ENCODE results near the gene CCL4L2.
"Not testable (repeated sequence)": the region's sequence is repeated elsewhere in the genome, so short reads cannot be mapped to it uniquely, and the experiment has no call there.

The CCL4L2 gene

DNA sequence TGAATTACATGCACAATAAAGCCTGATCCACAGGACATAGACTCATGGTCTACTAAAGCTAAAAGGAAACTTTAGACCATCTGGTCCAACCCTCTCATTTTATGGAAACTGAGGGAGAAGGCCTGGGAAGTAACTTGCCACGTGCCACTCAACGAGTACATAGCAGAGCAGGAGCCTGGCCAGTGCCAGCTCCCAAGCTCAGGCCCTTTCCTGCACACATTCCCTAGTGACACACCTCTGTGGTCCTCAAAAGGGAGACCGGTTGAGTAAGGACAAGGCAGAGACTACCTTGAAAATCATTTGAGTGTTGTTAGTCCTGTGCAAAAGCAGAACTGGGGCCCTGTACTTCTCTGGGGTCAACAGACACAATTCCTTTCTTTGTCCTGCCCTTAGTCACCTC lies 2.8 kb downstream of the CCL4L2 start:
- Histone ChIP-seq H3K9me3 (ENCODE audit: control insufficient read depth, insufficient read depth, low read length) (no peaks in the 10 kb centered on the region), H3K9me2 (replicated peaks; ENCODE audit: control insufficient read depth, low read length) (no peaks in the 10 kb centered on the region), H4K20me1 (ENCODE audit: control insufficient read depth, insufficient read depth, low read depth, low read length) (no peaks in the 10 kb centered on the region), H3K4me3 (ENCODE audit: low read length) (no peak overlapping the region), H3K27ac (ENCODE audit: low read depth, low read length) (no peak overlapping the region), H3F3A (ENCODE audit: control insufficient read depth, insufficient read depth) (no peaks in the 10 kb centered on the region), H3K36me3 (ENCODE audit: control insufficient read depth, low read length) (no peaks in the 10 kb centered on the region), H3K27me3 (ENCODE audit: control insufficient read depth, low read length) (no peaks in the 10 kb centered on the region; the same call in 1 of the 2 replicates), H3K4me1 (ENCODE audit: control insufficient read depth, low read length) (peaks cover 31% of the 10 kb centered on the region), H3K79me2 (ENCODE audit: control insufficient read depth, low read length) (no peaks in the 10 kb centered on the region), H3K4me2 (ENCODE audit: low read length) (no peak overlapping the region)
- no peak for TF ChIP-seq EZH2phosphoT487 (IDR thresholded peaks at IDR 0.05; ENCODE audit: borderline replicate concordance, low read length)
- TF ChIP-seq, protein P1, sequence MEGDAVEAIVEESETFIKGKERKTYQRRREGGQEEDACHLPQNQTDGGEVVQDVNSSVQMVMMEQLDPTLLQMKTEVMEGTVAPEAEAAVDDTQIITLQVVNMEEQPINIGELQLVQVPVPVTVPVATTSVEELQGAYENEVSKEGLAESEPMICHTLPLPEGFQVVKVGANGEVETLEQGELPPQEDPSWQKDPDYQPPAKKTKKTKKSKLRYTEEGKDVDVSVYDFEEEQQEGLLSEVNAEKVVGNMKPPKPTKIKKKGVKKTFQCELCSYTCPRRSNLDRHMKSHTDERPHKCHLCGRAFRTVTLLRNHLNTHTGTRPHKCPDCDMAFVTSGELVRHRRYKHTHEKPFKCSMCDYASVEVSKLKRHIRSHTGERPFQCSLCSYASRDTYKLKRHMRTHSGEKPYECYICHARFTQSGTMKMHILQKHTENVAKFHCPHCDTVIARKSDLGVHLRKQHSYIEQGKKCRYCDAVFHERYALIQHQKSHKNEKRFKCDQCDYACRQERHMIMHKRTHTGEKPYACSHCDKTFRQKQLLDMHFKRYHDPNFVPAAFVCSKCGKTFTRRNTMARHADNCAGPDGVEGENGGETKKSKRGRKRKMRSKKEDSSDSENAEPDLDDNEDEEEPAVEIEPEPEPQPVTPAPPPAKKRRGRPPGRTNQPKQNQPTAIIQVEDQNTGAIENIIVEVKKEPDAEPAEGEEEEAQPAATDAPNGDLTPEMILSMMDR (IDR thresholded peaks at IDR 0.05; ENCODE audit: low read depth, low read length, poor library complexity, severe bottlenecking) = no peak

GRCh38 chr17:36214918-36215317 lies 4.1 kb downstream of the CCL4L2 start:
- H3K4me1 ChIP-seq (ENCODE audit: control insufficient read depth, low read length) = peaks cover 24% of the 10 kb centered on the region
- H3K4me3 ChIP-seq (ENCODE audit: low read length) = no peak overlapping the region
- H3K27ac ChIP-seq (ENCODE audit: low read depth, low read length) = no peak overlapping the region
- no peaks in the 10 kb centered on the region; the same call in 1 of the 2 replicates for H3K27me3 ChIP-seq (ENCODE audit: control insufficient read depth, low read length)
- H3K79me2 ChIP-seq (ENCODE audit: control insufficient read depth, low read length) = no peaks in the 10 kb centered on the region
- H3K9me3 ChIP-seq (ENCODE audit: control insufficient read depth, insufficient read depth, low read length) = no peaks in the 10 kb centered on the region
- TF ChIP-seq, protein P1 (IDR thresholded peaks at IDR 0.05; ENCODE audit: low read depth, low read length, poor library complexity, severe bottlenecking) = no peak
- no peak for TF ChIP-seq EZH2phosphoT487 (IDR thresholded peaks at IDR 0.05; ENCODE audit: borderline replicate concordance, low read length)
- H3F3A ChIP-seq (ENCODE audit: control insufficient read depth, insufficient read depth) = no peaks in the 10 kb centered on the region
- H3K9me2 ChIP-seq (replicated peaks; ENCODE audit: control insufficient read depth, low read length) = no peaks in the 10 kb centered on the region
- H3K4me2 ChIP-seq (ENCODE audit: low read length) = no peak overlapping the region
- H4K20me1 ChIP-seq (ENCODE audit: control insufficient read depth, insufficient read depth, low read depth, low read length) = no peaks in the 10 kb centered on the region
- no peaks in the 10 kb centered on the region for H3K36me3 ChIP-seq (ENCODE audit: control insufficient read depth, low read length)

DNA sequence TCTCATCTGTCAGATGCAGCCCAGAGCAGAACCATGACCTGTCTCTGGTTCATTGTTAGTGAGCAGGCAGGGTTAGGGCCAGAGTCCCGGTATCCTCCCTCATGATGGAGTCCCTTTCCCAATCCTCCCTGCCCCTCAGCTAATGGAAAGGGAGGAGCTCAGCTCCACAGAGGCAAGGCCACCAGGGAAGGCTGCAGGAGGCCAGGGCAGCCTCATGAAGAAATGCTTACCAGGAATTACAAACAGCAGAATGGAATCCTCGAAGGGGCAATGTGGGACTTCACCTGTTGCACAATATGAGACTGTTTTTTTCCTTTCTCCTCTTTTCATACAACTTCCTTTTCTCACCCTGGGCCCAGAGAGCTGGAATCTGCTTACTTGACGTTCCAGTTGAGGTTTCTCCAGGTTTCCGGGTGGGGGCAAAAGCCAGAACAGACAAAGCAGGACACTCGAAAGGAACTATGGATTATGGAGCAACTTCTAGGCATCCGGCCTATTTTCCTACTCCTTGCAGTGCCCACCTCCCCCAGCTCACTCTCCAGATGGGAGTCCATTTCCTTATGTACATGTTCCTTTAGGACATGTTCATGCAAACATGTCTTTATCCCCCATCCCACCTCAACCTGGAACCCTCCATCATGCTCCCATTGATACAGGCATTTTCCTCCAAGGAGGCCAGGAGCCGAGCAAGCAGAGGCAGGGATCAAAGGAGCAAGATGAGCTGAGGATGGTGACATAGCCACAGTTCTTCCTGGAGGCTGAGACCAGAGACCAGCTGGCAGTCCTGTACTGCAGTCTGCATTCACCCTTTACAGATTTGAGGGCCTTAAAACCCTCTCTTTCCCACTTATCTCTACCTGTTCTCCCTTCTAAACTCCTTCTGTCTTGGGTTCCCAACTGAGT lies 4.8 kb downstream of the CCL4L2 start:
- not testable (repeated sequence) for H3K79me2 ChIP-seq (ENCODE audit: control insufficient read depth, low read length); H3K27me3 ChIP-seq (ENCODE audit: control insufficient read depth, low read length); H3K36me3 ChIP-seq (ENCODE audit: control insufficient read depth, low read length); H3K4me3 ChIP-seq (ENCODE audit: low read length); H3K9me2 ChIP-seq (replicated peaks; ENCODE audit: control insufficient read depth, low read length); H3K9me3 ChIP-seq (ENCODE audit: control insufficient read depth, insufficient read depth, low read length); H3F3A ChIP-seq (ENCODE audit: control insufficient read depth, insufficient read depth); H3K4me2 ChIP-seq (ENCODE audit: low read length); H3K27ac ChIP-seq (ENCODE audit: low read depth, low read length); H4K20me1 ChIP-seq (ENCODE audit: control insufficient read depth, insufficient read depth, low read depth, low read length)
- H3K4me1 ChIP-seq (ENCODE audit: control insufficient read depth, low read length) = peaks cover 17% of the 10 kb centered on the region

DNA sequence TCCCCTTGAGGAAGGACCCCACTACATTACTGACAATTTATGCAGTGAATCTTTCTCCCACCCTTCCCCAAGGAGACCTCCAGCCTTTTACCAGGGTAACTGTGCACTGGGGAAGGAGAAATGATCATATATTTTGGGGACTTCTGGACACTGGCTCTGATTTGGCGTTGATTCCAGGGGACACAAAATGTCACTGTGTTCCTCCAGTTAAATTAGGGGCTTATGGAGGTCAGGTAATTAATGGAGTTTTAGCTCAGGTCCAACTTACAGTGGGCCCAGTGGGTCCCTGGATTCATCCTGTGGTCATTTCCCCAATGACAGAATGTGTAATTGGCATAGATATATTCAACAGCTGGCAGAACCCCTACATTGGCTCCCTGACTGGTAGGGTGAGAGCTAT lies 8.7 kb downstream of the CCL4L2 start:
- not testable (repeated sequence) for H3K4me2 ChIP-seq (ENCODE audit: low read length); H3K9me3 ChIP-seq (ENCODE audit: control insufficient read depth, insufficient read depth, low read length); H3K4me1 ChIP-seq (ENCODE audit: control insufficient read depth, low read length); H3K4me3 ChIP-seq (ENCODE audit: low read length); H3K27me3 ChIP-seq (ENCODE audit: control insufficient read depth, low read length); H4K20me1 ChIP-seq (ENCODE audit: control insufficient read depth, insufficient read depth, low read depth, low read length); H3K9me2 ChIP-seq (replicated peaks; ENCODE audit: control insufficient read depth, low read length); H3K79me2 ChIP-seq (ENCODE audit: control insufficient read depth, low read length); H3K36me3 ChIP-seq (ENCODE audit: control insufficient read depth, low read length); H3K27ac ChIP-seq (ENCODE audit: low read depth, low read length); H3F3A ChIP-seq (ENCODE audit: control insufficient read depth, insufficient read depth)

DNA sequence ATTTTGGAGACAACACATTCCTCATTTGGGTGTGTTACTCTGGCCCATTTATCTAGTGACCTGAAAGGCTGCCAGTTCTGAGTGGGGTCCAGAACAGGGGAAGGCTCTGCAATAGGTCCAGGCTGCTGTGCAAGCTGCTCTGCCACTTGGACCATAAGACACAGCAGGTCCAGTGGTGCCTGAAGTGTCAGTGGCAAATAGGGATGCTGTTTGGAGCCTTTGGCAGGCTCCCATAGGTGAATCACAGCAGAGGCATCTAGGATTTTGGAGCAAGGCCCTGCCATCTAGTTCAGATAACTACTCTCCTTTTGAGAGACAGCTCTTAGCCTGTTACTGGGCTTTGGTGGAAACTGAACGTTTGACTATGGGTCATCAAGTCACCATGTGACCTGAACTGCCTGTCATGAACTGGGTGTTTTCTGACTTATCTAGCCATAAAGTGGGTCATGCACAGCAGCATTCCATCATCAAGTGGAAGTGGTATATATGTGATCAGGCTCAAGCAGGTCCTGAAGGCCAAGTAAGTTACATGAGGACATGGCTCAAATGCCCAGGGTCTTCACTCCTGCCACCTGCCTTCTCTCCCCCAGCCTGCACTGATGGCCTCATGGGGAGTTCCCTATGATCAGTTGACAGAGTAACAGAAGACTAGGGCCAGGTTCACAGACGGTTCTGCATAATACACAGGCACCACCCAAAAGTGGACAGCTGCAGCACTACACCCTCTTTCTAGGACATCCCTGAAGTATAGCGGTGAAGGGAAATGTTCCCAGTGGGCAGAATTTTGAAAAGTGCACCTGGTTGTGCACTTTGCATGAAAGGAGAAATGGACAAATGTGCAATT lies 10.1 kb downstream of the CCL4L2 start:
- H3K36me3 ChIP-seq (ENCODE audit: control insufficient read depth, low read length); H3F3A ChIP-seq (ENCODE audit: control insufficient read depth, insufficient read depth); H3K9me3 ChIP-seq (ENCODE audit: control insufficient read depth, insufficient read depth, low read length); H3K4me2 ChIP-seq (ENCODE audit: low read length); H3K4me3 ChIP-seq (ENCODE audit: low read length); H4K20me1 ChIP-seq (ENCODE audit: control insufficient read depth, insufficient read depth, low read depth, low read length); H3K4me1 ChIP-seq (ENCODE audit: control insufficient read depth, low read length); H3K27ac ChIP-seq (ENCODE audit: low read depth, low read length); H3K9me2 ChIP-seq (replicated peaks; ENCODE audit: control insufficient read depth, low read length); H3K27me3 ChIP-seq (ENCODE audit: control insufficient read depth, low read length); H3K79me2 ChIP-seq (ENCODE audit: control insufficient read depth, low read length): not testable (repeated sequence)

DNA sequence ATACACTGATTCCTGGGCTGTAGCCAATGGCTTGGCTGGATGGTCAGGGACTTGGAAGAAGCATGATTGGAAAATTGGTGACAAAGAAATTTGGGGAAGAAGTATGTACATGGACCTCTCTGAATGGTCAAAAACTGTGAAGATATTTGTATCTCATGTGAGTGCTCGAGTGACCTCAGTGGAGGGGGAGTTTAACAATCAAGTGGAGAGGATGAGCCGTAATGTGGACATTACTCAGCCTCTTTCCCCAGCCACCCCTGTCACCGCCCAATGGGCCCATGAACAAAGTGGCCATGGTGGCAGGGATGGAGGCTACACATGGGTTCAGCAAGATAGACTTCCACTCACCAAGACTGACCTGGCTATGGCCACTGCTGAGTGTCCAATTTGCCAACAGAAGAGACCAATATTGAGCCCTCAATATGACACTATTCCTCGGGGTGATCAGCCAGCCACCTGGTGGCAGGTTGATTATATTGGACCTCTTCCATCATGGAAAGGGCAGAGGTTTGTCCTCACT lies 10.8 kb downstream of the CCL4L2 start:
- H3F3A ChIP-seq (ENCODE audit: control insufficient read depth, insufficient read depth); H3K4me2 ChIP-seq (ENCODE audit: low read length); H3K27ac ChIP-seq (ENCODE audit: low read depth, low read length); H3K36me3 ChIP-seq (ENCODE audit: control insufficient read depth, low read length); H3K9me3 ChIP-seq (ENCODE audit: control insufficient read depth, insufficient read depth, low read length); H3K9me2 ChIP-seq (replicated peaks; ENCODE audit: control insufficient read depth, low read length); H3K27me3 ChIP-seq (ENCODE audit: control insufficient read depth, low read length); H3K4me3 ChIP-seq (ENCODE audit: low read length); H3K79me2 ChIP-seq (ENCODE audit: control insufficient read depth, low read length); H4K20me1 ChIP-seq (ENCODE audit: control insufficient read depth, insufficient read depth, low read depth, low read length); H3K4me1 ChIP-seq (ENCODE audit: control insufficient read depth, low read length): not testable (repeated sequence)

Measured in DOHH2 (cell line).